Measurements from ENCODE around the gene SMIM35.

- TF ChIP-seq CTCF (IDR thresholded peaks at IDR 0.05) (no peak), POLR2A (IDR thresholded peaks at IDR 0.05) (no peak)
These were observed 35.6 kb downstream of the SMIM35 start for GRCh38 chr11:118051136-118051610.
